OCI-LY7 (cell line): ENCODE measurements around the gene KLK15.
"Not testable (repeated sequence)": the region's sequence is repeated elsewhere in the genome, so short reads cannot be mapped to it uniquely, and the experiment has no call there.

Experiments used
- EZH2phosphoT487 ChIP-seq: fragments of 200-600 bp; sonication (generic); IDR thresholded peaks from 2 replicates; pipeline ENCODE4 v1.6.1; 2018; ENCODE audit warnings: low read depth, borderline replicate concordance, mild to moderate bottlenecking, mixed run types, antibody characterized with exemption, low read length, moderate library complexity, mixed read lengths
- TF ChIP-seq, protein P1 (sequence below): fragments of 200-600 bp; sonication (generic); conservative IDR thresholded peaks from 2 replicates; pipeline ENCODE4 v1.5.1; 2014; ENCODE audit warnings: mild to moderate bottlenecking, antibody characterized with exemption, low read length, moderate library complexity, mixed read lengths

DNA sequence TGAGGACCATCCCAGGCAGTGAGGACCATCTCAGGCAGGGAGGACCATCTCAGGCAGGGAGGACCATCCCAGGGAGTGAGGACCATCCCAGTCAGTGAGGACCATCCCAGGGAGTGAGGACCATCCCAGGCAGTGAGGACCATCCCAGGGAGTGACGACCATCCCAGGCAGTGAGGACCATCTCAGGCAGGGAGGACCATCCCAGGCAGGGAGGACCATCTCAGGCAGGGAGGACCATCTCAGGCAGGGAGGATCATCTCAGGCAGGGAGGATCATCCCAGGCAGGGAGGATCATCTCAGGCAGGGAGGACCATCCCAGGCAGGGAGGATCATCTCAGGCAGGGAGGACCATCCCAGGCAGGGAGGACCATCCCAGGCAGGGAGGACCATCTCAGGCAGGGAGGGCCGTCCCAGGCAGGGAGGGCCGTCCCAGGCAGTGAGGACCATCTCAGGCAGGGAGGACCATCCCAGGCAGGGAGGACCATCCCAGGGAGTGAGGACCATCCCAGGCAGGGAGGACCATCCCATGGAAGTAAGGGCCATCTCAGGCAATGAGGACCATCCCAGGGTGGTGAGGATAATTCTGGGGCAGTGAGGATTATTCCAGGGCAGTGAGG lies 21.6 kb downstream of the KLK15 start:
- TF ChIP-seq, protein P1, sequence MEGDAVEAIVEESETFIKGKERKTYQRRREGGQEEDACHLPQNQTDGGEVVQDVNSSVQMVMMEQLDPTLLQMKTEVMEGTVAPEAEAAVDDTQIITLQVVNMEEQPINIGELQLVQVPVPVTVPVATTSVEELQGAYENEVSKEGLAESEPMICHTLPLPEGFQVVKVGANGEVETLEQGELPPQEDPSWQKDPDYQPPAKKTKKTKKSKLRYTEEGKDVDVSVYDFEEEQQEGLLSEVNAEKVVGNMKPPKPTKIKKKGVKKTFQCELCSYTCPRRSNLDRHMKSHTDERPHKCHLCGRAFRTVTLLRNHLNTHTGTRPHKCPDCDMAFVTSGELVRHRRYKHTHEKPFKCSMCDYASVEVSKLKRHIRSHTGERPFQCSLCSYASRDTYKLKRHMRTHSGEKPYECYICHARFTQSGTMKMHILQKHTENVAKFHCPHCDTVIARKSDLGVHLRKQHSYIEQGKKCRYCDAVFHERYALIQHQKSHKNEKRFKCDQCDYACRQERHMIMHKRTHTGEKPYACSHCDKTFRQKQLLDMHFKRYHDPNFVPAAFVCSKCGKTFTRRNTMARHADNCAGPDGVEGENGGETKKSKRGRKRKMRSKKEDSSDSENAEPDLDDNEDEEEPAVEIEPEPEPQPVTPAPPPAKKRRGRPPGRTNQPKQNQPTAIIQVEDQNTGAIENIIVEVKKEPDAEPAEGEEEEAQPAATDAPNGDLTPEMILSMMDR, result not testable (repeated sequence)
- TF ChIP-seq EZH2phosphoT487, result not testable (repeated sequence)
